ENCODE results near the gene KCNH3.

The KCNH3 gene

GRCh38 chr12:49546481-49546880 lies 7.7 kb downstream of the KCNH3 start:
- DNase-seq, result no peak

GRCh38 chr12:49547090-49547690 lies 8.4 kb downstream of the KCNH3 start:
- DNase-seq, result no peak

DNA sequence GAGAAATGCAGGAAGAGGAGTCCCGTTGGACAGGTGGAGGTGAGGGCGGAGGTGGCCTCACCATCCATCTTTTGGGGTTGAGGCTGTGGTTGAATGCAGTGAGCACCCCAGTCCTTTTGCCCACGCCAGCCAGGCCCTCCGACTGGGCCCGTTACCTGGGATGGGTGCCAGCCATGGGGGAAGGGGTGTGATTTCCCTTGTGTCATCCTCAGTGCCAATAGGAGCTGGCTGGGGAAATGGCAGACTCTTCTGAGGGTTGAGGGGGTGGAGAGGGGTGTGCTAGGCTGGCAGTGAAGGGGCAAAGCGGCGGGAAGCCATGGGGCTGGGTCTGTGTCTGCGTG lies 9.6 kb downstream of the KCNH3 start:
- no peak for DNase-seq

DNA sequence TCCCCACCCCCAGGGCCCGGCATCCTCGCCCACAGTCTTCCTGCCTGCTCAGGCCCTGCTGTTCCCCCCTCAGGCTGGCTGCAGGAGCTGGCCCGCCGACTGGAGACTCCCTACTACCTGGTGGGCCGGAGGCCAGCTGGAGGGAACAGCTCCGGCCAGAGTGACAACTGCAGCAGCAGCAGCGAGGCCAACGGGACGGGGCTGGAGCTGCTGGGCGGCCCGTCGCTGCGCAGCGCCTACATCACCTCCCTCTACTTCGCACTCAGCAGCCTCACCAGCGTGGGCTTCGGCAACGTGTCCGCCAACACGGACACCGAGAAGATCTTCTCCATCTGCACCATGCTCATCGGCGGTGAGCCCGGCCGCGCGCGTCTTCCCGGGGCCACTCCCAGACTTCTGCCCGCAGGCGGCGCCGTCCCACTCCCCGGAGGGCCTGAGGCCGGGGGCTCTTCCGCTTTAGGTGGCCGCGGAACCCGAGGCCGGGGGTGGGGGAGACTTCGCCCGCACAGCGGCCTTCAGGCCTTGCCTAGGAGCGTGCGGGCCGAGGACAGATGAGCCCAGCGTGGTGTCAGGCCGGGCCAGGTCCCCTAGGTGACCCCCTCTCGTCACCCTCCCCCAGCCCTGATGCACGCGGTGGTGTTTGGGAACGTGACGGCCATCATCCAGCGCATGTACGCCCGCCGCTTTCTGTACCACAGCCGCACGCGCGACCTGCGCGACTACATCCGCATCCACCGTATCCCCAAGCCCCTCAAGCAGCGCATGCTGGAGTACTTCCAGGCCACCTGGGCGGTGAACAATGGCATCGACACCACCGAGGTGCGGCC lies 10.2 kb downstream of the KCNH3 start:
- peak; percentile 51 for DNase-seq

- DNase-seq, result no peak
Measured at GRCh38 chr12:49549735-49550692, 11.2 kb downstream of the KCNH3 start.

- no peak for DNase-seq
Measured at GRCh38 chr12:49550693-49551252, 11.9 kb downstream of the KCNH3 start.

DNA sequence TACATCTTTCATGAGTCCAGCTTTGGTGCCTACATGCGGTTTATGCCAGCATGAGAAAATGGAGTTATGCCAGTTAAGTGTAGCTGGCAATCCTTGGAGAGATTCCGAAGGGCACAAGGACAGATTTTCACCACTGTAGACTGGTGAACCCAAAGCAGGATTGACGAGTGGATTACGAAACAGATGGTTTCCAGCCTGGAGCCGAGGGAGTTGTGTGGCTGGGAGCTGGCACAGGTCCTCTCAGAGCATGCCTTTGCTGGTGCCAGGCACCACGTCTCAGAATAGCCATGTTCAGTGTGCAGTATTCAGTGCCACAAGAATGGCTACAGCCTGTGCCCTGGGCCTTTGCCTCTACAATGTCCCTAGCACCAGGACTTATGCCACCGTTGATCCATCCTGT lies 13.2 kb downstream of the KCNH3 start:
- DNase-seq, result no peak

- DNase-seq, result no peak
Measured at GRCh38 chr12:49552425-49552824, 13.6 kb downstream of the KCNH3 start.

GRCh38 chr12:49552899-49553298 lies 14.1 kb downstream of the KCNH3 start:
- no peak for DNase-seq

- DNase-seq, result no peak
Measured at GRCh38 chr12:49553512-49554088, 14.8 kb downstream of the KCNH3 start.

DNA sequence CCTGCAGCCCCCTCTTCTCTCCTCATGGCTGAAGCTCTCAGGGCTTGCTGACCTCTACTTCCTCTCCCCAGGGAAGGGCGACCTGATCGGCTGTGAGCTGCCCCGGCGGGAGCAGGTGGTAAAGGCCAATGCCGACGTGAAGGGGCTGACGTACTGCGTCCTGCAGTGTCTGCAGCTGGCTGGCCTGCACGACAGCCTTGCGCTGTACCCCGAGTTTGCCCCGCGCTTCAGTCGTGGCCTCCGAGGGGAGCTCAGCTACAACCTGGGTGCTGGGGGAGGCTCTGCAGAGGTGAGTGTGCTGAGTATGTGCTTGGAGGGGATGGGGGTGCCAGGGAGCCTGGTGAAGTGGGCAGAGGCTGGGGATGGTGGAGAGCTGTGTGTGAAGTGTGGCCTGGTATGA lies 15.4 kb downstream of the KCNH3 start:
- DNase-seq, result no peak

- DNase-seq, result no peak
Measured at GRCh38 chr12:49555631-49556390, 17.0 kb downstream of the KCNH3 start.

- DNase-seq, result no peak
Measured at GRCh38 chr12:49556391-49557186, 17.8 kb downstream of the KCNH3 start.

DNA sequence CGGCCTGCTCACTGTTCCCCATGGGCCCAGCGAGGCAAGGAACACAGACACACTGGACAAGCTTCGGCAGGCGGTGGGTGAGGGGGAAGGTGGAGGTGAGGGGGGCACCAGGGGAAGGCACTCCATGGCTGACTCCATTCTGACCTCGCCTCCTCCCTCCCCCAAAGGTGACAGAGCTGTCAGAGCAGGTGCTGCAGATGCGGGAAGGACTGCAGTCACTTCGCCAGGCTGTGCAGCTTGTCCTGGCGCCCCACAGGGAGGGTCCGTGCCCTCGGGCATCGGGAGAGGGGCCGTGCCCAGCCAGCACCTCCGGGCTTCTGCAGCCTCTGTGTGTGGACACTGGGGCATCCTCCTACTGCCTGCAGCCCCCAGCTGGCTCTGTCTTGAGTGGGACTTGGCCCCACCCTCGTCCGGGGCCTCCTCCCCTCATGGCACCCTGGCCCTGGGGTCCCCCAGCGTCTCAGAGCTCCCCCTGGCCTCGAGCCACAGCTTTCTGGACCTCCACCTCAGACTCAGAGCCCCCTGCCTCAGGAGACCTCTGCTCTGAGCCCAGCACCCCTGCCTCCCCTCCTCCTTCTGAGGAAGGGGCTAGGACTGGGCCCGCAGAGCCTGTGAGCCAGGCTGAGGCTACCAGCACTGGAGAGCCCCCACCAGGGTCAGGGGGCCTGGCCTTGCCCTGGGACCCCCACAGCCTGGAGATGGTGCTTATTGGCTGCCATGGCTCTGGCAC lies 18.5 kb downstream of the KCNH3 start:
- no peak for DNase-seq

- no peak for DNase-seq
Measured at GRCh38 chr12:49557917-49558215, 19.0 kb downstream of the KCNH3 start.

DNA sequence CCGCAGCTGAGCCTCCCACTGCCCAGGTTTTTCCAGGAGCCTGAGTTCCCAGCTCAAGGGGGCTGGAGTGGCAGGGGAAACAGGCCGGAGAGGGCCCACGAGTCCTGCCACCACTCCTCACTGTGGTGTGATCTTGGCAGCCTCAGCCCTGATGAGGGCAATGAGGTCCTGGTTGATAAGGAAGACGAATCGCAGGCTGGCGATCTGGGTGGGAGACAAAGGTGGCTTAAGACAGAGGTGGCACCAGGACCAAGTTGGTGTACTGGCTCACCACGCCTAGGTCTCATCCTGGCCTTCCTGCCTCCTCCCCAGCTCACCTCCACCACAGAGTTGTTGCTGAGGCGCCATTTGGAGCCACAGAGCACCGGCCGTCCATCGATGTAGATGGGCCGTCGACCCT lies 19.7 kb downstream of the KCNH3 start:
- no peak for DNase-seq

- DNase-seq, result no peak
Measured at GRCh38 chr12:49559011-49559675, 20.3 kb downstream of the KCNH3 start.

- DNase-seq, result no peak
Measured at GRCh38 chr12:49560695-49561094, 21.9 kb downstream of the KCNH3 start.

GRCh38 chr12:49562233-49562632 lies 23.4 kb downstream of the KCNH3 start:
- no peak for DNase-seq

DNA sequence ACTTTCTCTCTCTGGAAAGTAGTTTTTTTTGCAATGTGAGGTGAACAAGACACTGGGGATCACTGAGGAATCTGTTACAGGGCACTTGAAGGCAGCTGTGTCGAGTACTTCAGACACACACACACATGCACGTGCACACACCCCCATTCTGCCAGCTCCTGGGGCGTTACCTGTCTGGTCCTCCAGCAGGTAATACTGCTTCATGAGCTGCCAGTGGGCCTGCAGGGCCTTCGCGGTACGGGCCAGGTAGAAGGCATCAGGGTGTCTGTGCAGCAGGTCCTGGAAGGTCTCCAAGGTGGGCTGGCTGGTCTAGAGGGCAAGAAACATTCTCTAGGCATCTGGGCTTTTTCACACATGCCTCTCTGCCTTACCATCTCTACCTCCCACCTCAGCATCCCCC lies 24.0 kb downstream of the KCNH3 start:
- no peak for DNase-seq
